Measurements from ENCODE around the gene OXT. TPM values are rescaled to one million over a fixed set of nuclear protein-coding genes. Genes with fewer than 3 reads are reported as not detected.

OXT gene
- total and polyA plus RNA-seq, 2 of the 13 experiments (the other 11 are each of a cell fraction or from before 2014, with no cell fraction given): not detected

DNA sequence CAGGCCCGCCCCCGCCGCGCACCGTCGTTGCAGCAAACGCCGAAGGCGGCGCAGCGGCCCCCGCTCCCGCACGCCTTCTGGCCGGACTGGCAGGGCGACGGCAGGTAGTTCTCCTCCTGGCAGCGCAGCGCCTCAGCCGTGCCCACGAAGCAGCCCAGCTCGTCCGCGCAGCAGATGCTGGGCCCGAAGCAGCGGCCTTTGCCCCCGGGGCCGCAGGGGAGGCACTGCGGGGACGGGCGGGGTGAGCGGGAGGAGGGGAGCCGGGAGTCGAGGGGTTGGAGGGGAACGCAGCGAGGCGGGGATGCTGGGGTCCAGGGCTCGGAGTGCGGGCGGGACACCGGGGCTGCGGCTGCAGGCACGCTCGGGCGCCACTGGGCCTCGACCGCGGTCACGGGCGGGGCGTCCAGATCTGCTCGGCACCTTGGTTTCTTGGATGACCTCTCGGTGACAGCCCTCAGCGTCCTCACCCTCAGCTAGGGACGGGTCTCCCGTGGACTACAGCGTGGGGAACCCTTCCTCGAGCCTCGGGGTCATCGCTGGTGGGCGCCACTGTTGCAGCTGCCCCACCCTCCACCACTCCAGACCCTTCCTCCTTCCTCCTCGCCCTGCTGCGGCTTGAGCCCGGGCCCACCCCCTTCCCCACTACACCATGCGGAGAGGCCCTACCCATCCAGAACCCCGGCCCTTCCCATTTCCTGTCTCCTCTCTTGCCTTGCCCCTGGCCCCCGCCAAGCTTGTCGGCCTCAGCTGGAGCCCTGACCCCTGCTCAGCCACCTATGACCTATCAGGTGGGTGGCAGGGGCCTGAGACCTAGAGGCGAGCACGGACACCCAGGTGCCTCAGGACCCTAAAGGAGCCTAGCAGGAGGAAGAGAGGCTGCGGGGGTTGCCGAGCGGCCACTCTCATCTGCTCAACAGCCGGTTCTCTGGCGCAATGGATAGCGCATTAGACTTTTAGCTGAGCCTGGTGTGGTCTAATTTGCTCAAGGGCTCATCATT is 11.8 kb downstream of the OXT start (continued):
- TF ChIP-seq ZFX (CRISPR knock-in tag; IDR thresholded peaks at IDR 0.05; ENCODE audit: low read depth): peak; percentile 44; the same call in 1 of the 2 replicates
- no peak for TF ChIP-seq KLF11 (CRISPR knock-in tag; IDR thresholded peaks at IDR 0.05)
- no peak for TF ChIP-seq ZNF383 (CRISPR knock-in tag; IDR thresholded peaks at IDR 0.05; ENCODE audit: borderline replicate concordance)
- no peak for TF ChIP-seq TGIF2 (CRISPR knock-in tag; IDR thresholded peaks at IDR 0.05)
- no peak for TF ChIP-seq ZFP36 (IDR thresholded peaks at IDR 0.05; ENCODE audit: borderline replicate concordance, low read depth, low read length, partially characterized antibody)
- TF ChIP-seq ZFY (CRISPR knock-in tag; IDR thresholded peaks at IDR 0.05): peak; percentile 41; the same call in 1 of the 2 replicates
- TF ChIP-seq ZNF704 (CRISPR knock-in tag; IDR thresholded peaks at IDR 0.05; ENCODE audit: borderline replicate concordance): 0 out of 2 replicates have a peak, but pooled peaks have one; percentile 55
- TF ChIP-seq NFKB2 (CRISPR knock-in tag; IDR thresholded peaks at IDR 0.05; ENCODE audit: borderline replicate concordance): peak; percentile 56; the same call in 1 of the 2 replicates
- TF ChIP-seq ZNF567 (CRISPR knock-in tag; IDR thresholded peaks at IDR 0.05; ENCODE audit: borderline replicate concordance): 0 out of 2 replicates have a peak, but pooled peaks have one; percentile 67
- TF ChIP-seq, protein P1, sequence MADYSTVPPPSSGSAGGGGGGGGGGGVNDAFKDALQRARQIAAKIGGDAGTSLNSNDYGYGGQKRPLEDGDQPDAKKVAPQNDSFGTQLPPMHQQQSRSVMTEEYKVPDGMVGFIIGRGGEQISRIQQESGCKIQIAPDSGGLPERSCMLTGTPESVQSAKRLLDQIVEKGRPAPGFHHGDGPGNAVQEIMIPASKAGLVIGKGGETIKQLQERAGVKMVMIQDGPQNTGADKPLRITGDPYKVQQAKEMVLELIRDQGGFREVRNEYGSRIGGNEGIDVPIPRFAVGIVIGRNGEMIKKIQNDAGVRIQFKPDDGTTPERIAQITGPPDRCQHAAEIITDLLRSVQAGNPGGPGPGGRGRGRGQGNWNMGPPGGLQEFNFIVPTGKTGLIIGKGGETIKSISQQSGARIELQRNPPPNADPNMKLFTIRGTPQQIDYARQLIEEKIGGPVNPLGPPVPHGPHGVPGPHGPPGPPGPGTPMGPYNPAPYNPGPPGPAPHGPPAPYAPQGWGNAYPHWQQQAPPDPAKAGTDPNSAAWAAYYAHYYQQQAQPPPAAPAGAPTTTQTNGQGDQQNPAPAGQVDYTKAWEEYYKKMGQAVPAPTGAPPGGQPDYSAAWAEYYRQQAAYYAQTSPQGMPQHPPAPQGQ (CRISPR knock-in tag; IDR thresholded peaks at IDR 0.05; ENCODE audit: borderline replicate concordance): no peak
- TF ChIP-seq IRF1 (CRISPR knock-in tag; IDR thresholded peaks at IDR 0.05; ENCODE audit: low read depth): no peak
- TF ChIP-seq ZNF274 (CRISPR knock-in tag; IDR thresholded peaks at IDR 0.05): peak; percentile 55; the same call in 1 of the 2 replicates
- no peak for TF ChIP-seq ZBTB42 (CRISPR knock-in tag; IDR thresholded peaks at IDR 0.05)
- no peak for TF ChIP-seq ZNF333 (CRISPR knock-in tag; IDR thresholded peaks at IDR 0.05; ENCODE audit: borderline replicate concordance)
- 0 out of 2 replicates have a peak, but pooled peaks have one; percentile 24 for TF ChIP-seq ZNF501 (CRISPR knock-in tag; IDR thresholded peaks at IDR 0.05)
- TF ChIP-seq, protein P2, sequence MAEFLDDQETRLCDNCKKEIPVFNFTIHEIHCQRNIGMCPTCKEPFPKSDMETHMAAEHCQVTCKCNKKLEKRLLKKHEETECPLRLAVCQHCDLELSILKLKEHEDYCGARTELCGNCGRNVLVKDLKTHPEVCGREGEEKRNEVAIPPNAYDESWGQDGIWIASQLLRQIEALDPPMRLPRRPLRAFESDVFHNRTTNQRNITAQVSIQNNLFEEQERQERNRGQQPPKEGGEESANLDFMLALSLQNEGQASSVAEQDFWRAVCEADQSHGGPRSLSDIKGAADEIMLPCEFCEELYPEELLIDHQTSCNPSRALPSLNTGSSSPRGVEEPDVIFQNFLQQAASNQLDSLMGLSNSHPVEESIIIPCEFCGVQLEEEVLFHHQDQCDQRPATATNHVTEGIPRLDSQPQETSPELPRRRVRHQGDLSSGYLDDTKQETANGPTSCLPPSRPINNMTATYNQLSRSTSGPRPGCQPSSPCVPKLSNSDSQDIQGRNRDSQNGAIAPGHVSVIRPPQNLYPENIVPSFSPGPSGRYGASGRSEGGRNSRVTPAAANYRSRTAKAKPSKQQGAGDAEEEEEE (CRISPR knock-in tag; IDR thresholded peaks at IDR 0.05; ENCODE audit: borderline replicate concordance): no peak
- TF ChIP-seq ATAD3A (CRISPR knock-in tag; IDR thresholded peaks at IDR 0.05): no peak
- no peak for TF ChIP-seq FOXM1 (CRISPR knock-in tag; IDR thresholded peaks at IDR 0.05)
- no peak; the same call in none of the 2 replicates for TF ChIP-seq UBTF (CRISPR knock-in tag; IDR thresholded peaks at IDR 0.05)
- TF ChIP-seq CHCHD3 (CRISPR knock-in tag; IDR thresholded peaks at IDR 0.05): peak; percentile 50; the same call in 1 of the 2 replicates
